GM12878 (cell line): Measurements from ENCODE around the gene VIP. TPM values are rescaled to one million over a fixed set of nuclear protein-coding genes. Genes with fewer than 3 reads are reported as not detected.

ENCODE experiments used
- ATAC-seq: fragments of 200-7000 bp; cut with Tn5 transposase; 3 replicates; pipeline ENCODE4 v1.9.1; 2020; ENCODE audit warnings: mild to moderate bottlenecking, moderate library complexity
- BruUV-seq: library from RNA; stranded (reverse); fragments of 400-500 nt; replicated peaks from 2 replicates; lab custom pipeline; 2021; lab: Mats Ljungman, UMichigan
- CTCF ChIA-PET: fragments of 300-600 bp; sonication (Branson Sonifier 250); formaldehyde crosslinking; extraction: SDS; loops from one replicate; lab custom pipeline; 2021; ENCODE audit warnings: inconsistent platforms; lab: Yijun Ruan, JAX
- POLR2A ChIA-PET: fragments of 350-600 bp; formaldehyde crosslinking; extraction: SDS; loops from one replicate; lab custom pipeline; 2021; ENCODE audit warnings: inconsistent platforms; lab: Charles Lee
- RAD21 ChIA-PET: fragments of 300-600 bp; sonication (Branson Sonifier 250); formaldehyde crosslinking; loops from one replicate; lab custom pipeline; 2023; ENCODE audit warnings: antibody characterized with exemption; ENCODE audit not compliant: unreplicated experiment; lab: Charles Lee
- SMC1A ChIA-PET: fragments of 300-600 bp; sonication (Branson Sonifier 250); formaldehyde crosslinking; loops from one replicate; lab custom pipeline; 2023; ENCODE audit not compliant: unreplicated experiment, uncharacterized antibody; lab: Charles Lee
- DNase-seq: peaks from one replicate; pipeline ENCODE4 v3.0.0-alpha.2; 2011; ENCODE audit warnings: low read depth, low spot score
- FAIRE-seq: peaks from 3 replicates; lab custom pipeline; 2011; peaks lifted over from hg19 to GRCh38; lab: Jason Lieb, UNC
- H2AFZ ChIP-seq: 2 replicates; pipeline ENCODE4 v1.6.0; 2011; ENCODE audit warnings: low read depth, low read length, control low read depth; ENCODE audit not compliant: control insufficient read depth
- H3K27ac ChIP-seq: 2 replicates; pipeline ENCODE4 v1.5.1; 2011; ENCODE audit warnings: control low read depth; ENCODE audit not compliant: control insufficient read depth, insufficient read depth
- H3K27me3 ChIP-seq, 2 experiments: replicated peaks in 1 of 2; 2 replicates each; pipeline versions ENCODE4 v1.6.0 to v1.6.1; 2011; ENCODE audit warnings: low read length in 1 of 2; ENCODE audit not compliant: control insufficient read depth in 2 of 2, insufficient read depth in 2 of 2
- H3K36me3 ChIP-seq, 2 experiments: 2 replicates each; pipeline ENCODE4 v1.5.1; 2011; ENCODE audit warnings: low read length in 1 of 2; ENCODE audit not compliant: control insufficient read depth in 2 of 2, insufficient read depth in 2 of 2
- H3K4me1 ChIP-seq: 2 replicates; pipeline ENCODE4 v1.6.1; 2011; ENCODE audit warnings: mild to moderate bottlenecking, low read length, moderate library complexity, mixed read lengths; ENCODE audit not compliant: control insufficient read depth, insufficient read depth
- H3K4me2 ChIP-seq: 2 replicates; pipeline ENCODE4 v1.6.0; 2011; ENCODE audit warnings: control low read depth; ENCODE audit not compliant: control insufficient read depth, insufficient read depth
- H3K4me3 ChIP-seq: fragments of 200-600 bp; sonication (generic); 2 replicates; pipeline ENCODE4 v1.5.1; 2016
- H3K79me2 ChIP-seq: 2 replicates; pipeline ENCODE4 v1.6.0; 2011; ENCODE audit warnings: low read length; ENCODE audit not compliant: control insufficient read depth, insufficient read depth
- H3K9ac ChIP-seq: 2 replicates; pipeline ENCODE4 v1.8.0; 2011; ENCODE audit warnings: low read length, control low read depth, mixed read lengths; ENCODE audit not compliant: control insufficient read depth, insufficient read depth
- H3K9me3 ChIP-seq: replicated peaks from 3 replicates; pipeline ENCODE4 v1.5.1; 2011; ENCODE audit warnings: mild to moderate bottlenecking, low read length; ENCODE audit not compliant: control insufficient read depth, insufficient read depth
- H4K20me1 ChIP-seq: 2 replicates; pipeline ENCODE4 v1.6.0; 2011; ENCODE audit not compliant: control insufficient read depth, insufficient read depth
- ATF7 ChIP-seq: fragments of 450-650 bp; IDR thresholded peaks from 2 replicates; pipeline ENCODE4 v1.6.1; 2016; ENCODE audit warnings: low read depth, mild to moderate bottlenecking
- CREB1 ChIP-seq: IDR thresholded peaks from 2 replicates; pipeline ENCODE4 v1.6.1; 2012; ENCODE audit warnings: low read depth, mild to moderate bottlenecking, inconsistent platforms
- FOXK2 ChIP-seq: fragments of 450-650 bp; IDR thresholded peaks from 2 replicates; pipeline ENCODE4 v1.6.1; 2017; ENCODE audit warnings: mild to moderate bottlenecking, moderate library complexity
- FOXM1 ChIP-seq: IDR thresholded peaks from 2 replicates; pipeline ENCODE4 v1.6.1; 2012; ENCODE audit warnings: low read depth, mild to moderate bottlenecking, inconsistent platforms, low read length, moderate library complexity
- IKZF1 ChIP-seq: fragments of 450-650 bp; conservative IDR thresholded peaks from 2 replicates; pipeline ENCODE4 v1.6.1; 2017; ENCODE audit warnings: antibody characterized with exemption, mild to moderate bottlenecking
- IRF4 ChIP-seq: IDR thresholded peaks from 2 replicates; pipeline ENCODE4 v1.6.1; 2011; ENCODE audit warnings: low read depth, low read length
- MAX ChIP-seq: IDR thresholded peaks from 2 replicates; pipeline ENCODE4 v1.6.1; 2012; ENCODE audit warnings: low read depth, low read length, improper control_type of control experiment
- MXI1 ChIP-seq: fragments of 150-350 bp; IDR thresholded peaks from 2 replicates; pipeline ENCODE4 v1.6.1; 2011; ENCODE audit warnings: low read depth, mild to moderate bottlenecking, inconsistent platforms, low read length, improper control_type of control experiment
- NBN ChIP-seq: fragments of 450-650 bp; IDR thresholded peaks from 2 replicates; pipeline ENCODE4 v1.6.1; 2016
- NFXL1 ChIP-seq: fragments of 450-650 bp; IDR thresholded peaks from 2 replicates; pipeline ENCODE4 v1.6.1; 2017; ENCODE audit warnings: antibody characterized with exemption, mild to moderate bottlenecking, borderline replicate concordance
- NR2C1 ChIP-seq: fragments of 450-650 bp; IDR thresholded peaks from 2 replicates; pipeline ENCODE4 v1.6.1; 2017; ENCODE audit warnings: antibody characterized with exemption, mild to moderate bottlenecking, moderate library complexity
- RB1 ChIP-seq: fragments of 450-650 bp; formaldehyde crosslinking; IDR thresholded peaks from 2 replicates; pipeline ENCODE4 v1.6.1; 2017; ENCODE audit warnings: mild to moderate bottlenecking, borderline replicate concordance
- SIN3A ChIP-seq: IDR thresholded peaks from 2 replicates; pipeline ENCODE4 v1.6.1; 2012; ENCODE audit warnings: low read depth, low read length, improper control_type of control experiment
- SIX5 ChIP-seq: IDR thresholded peaks from 2 replicates; pipeline ENCODE4 v1.6.1; 2011; ENCODE audit warnings: mild to moderate bottlenecking, low read depth, low read length, moderate library complexity; ENCODE audit not compliant: severe bottlenecking
- SMARCA5 ChIP-seq: fragments of 450-650 bp; IDR thresholded peaks from 2 replicates; pipeline ENCODE4 v1.6.1; 2017; ENCODE audit warnings: mild to moderate bottlenecking
- WGBS: methylation state at CpG from one replicate; pipeline ENCODE4 v1.1.6; 2016; ENCODE audit warnings: low lambda C conversion rate; ENCODE audit not compliant: insufficient replicate concordance, insufficient coverage; ENCODE audit errors: missing lambda C conversion rate; 5-methylcytosine and 5-hydroxymethylcytosine counted together
- in situ Hi-C: fragments of 300-500 bp; cut with MboI; formaldehyde crosslinking; loops from 9 replicates; pipeline ENCODE4 v1.14.3; 2018; ENCODE audit warnings: mixed read lengths
- intact Hi-C: fragments of 100-400 bp; cut with micrococcal nuclease; formaldehyde crosslinking; loops from one replicate; pipeline ENCODE4 v1.14.2; 2022; ENCODE audit not compliant: unreplicated experiment
- polyA plus RNA-seq, 11 experiments: library from polyadenylated mRNA; depleted of rRNA in 4 of 11; unstranded in 6 of 11; stranded (reverse) in 5 of 11; fragments of >200 nt; fragmentation: Nextera tagmentation in 4 of 11; fragmentation: Illumina TruSeq in 1 of 11; extraction: Ambion mirVana in 4 of 11; extraction: Trizol in 1 of 11; gene quantifications; 1 replicate in 1 of 11; 2 replicates in 10 of 11; pipeline versions ENCODE4 v1.2.1 to v1.2.3, GENCODE V29; 2011 to 2016; ENCODE audit warnings: inconsistent platforms in 2 of 11, missing spikeins in 2 of 11, low read depth in 1 of 11
- total RNA-seq, 4 experiments: library from RNA; depleted of rRNA in 3 of 4; stranded (reverse); fragments of >200 nt in 3 of 4; fragmentation: Illumina TruSeq in 1 of 4; extraction: Trizol in 1 of 4; gene quantifications; 2 replicates each; pipeline versions ENCODE4 v1.2.1 to v1.2.3, GENCODE V29; 2013 to 2021
- TF ChIP-seq, protein P1 (sequence below): fragments of 450-650 bp; IDR thresholded peaks from 2 replicates; pipeline ENCODE4 v1.6.1; 2017; ENCODE audit warnings: mild to moderate bottlenecking
- TF ChIP-seq, protein P2 (sequence below): fragments of 450-650 bp; IDR thresholded peaks from 2 replicates; pipeline ENCODE4 v1.6.1; 2016; ENCODE audit warnings: mild to moderate bottlenecking, moderate library complexity, borderline replicate concordance
- TF ChIP-seq, protein P3 (sequence below): IDR thresholded peaks from 2 replicates; pipeline ENCODE4 v1.6.1; 2011; ENCODE audit warnings: mild to moderate bottlenecking, low read depth, low read length, moderate library complexity; ENCODE audit not compliant: insufficient replicate concordance

VIP gene
- total and polyA plus RNA-seq, 10 of the 15 experiments (the other 5 are each of a cell fraction or from before 2014, with no cell fraction given): 0.23 TPM; not detected in 9

DNA sequence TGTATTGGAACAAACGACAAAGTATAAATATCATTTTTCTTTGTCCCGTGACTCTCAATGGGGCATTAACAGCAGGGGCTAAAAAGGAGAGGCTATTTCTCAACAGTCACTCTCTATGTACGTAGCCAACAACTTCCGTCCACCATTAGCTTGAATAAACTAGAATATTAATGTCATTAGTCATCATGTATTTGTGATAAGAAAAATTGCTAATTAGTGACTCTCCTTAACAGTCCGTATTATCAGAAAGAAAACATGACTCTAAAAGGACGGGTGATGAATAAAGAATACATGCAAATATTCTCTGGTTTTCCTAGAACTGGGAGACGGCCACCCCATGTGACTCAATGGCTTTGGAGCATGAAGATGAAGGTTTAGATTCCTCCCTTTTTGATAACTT, 18.6 kb downstream of the VIP start:
- ATAC-seq: no peak
- no peak for DNase-seq
- intact Hi-C loops (no loop called here), in situ Hi-C loops (no loop called here)
- Histone ChIP-seq H3K4me1 (no peaks in the 10 kb centered on the region), H3K36me3 (no peaks in the 10 kb centered on the region), H3K4me3 (no peak overlapping the region), H2AFZ (no peak overlapping the region), H3K27ac (no peak overlapping the region), H3K9ac (no peak overlapping the region), H3K9me3 (no peaks in the 10 kb centered on the region), H3K27me3 (no peaks in the 10 kb centered on the region), H3K79me2 (no peaks in the 10 kb centered on the region), H4K20me1 (no peaks in the 10 kb centered on the region), H3K4me2 (no peak overlapping the region)
- TF ChIP-seq SIX5: no peak
- TF ChIP-seq NFXL1: no peak
- TF ChIP-seq FOXK2: no peak
- TF ChIP-seq, protein P1, sequence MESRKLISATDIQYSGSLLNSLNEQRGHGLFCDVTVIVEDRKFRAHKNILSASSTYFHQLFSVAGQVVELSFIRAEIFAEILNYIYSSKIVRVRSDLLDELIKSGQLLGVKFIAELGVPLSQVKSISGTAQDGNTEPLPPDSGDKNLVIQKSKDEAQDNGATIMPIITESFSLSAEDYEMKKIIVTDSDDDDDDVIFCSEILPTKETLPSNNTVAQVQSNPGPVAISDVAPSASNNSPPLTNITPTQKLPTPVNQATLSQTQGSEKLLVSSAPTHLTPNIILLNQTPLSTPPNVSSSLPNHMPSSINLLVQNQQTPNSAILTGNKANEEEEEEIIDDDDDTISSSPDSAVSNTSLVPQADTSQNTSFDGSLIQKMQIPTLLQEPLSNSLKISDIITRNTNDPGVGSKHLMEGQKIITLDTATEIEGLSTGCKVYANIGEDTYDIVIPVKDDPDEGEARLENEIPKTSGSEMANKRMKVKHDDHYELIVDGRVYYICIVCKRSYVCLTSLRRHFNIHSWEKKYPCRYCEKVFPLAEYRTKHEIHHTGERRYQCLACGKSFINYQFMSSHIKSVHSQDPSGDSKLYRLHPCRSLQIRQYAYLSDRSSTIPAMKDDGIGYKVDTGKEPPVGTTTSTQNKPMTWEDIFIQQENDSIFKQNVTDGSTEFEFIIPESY: no peak
- no peak for TF ChIP-seq IRF4
- TF ChIP-seq, protein P2, sequence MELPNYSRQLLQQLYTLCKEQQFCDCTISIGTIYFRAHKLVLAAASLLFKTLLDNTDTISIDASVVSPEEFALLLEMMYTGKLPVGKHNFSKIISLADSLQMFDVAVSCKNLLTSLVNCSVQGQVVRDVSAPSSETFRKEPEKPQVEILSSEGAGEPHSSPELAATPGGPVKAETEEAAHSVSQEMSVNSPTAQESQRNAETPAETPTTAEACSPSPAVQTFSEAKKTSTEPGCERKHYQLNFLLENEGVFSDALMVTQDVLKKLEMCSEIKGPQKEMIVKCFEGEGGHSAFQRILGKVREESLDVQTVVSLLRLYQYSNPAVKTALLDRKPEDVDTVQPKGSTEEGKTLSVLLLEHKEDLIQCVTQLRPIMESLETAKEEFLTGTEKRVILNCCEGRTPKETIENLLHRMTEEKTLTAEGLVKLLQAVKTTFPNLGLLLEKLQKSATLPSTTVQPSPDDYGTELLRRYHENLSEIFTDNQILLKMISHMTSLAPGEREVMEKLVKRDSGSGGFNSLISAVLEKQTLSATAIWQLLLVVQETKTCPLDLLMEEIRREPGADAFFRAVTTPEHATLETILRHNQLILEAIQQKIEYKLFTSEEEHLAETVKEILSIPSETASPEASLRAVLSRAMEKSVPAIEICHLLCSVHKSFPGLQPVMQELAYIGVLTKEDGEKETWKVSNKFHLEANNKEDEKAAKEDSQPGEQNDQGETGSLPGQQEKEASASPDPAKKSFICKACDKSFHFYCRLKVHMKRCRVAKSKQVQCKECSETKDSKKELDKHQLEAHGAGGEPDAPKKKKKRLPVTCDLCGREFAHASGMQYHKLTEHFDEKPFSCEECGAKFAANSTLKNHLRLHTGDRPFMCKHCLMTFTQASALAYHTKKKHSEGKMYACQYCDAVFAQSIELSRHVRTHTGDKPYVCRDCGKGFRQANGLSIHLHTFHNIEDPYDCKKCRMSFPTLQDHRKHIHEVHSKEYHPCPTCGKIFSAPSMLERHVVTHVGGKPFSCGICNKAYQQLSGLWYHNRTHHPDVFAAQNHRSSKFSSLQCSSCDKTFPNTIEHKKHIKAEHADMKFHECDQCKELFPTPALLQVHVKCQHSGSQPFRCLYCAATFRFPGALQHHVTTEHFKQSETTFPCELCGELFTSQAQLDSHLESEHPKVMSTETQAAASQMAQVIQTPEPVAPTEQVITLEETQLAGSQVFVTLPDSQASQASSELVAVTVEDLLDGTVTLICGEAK: no peak
- no peak for TF ChIP-seq MXI1
- no peak for TF ChIP-seq FOXM1
- no peak for TF ChIP-seq SIN3A
- no peak for TF ChIP-seq NR2C1
- TF ChIP-seq IKZF1: no peak
- TF ChIP-seq, protein P3, sequence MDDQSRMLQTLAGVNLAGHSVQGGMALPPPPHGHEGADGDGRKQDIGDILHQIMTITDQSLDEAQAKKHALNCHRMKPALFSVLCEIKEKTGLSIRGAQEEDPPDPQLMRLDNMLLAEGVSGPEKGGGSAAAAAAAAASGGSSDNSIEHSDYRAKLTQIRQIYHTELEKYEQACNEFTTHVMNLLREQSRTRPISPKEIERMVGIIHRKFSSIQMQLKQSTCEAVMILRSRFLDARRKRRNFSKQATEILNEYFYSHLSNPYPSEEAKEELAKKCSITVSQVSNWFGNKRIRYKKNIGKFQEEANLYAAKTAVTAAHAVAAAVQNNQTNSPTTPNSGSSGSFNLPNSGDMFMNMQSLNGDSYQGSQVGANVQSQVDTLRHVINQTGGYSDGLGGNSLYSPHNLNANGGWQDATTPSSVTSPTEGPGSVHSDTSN: no peak
- no peak for TF ChIP-seq SMARCA5
- no peak for TF ChIP-seq ATF7
- TF ChIP-seq NBN: no peak
- no peak for TF ChIP-seq MAX
- no peak for TF ChIP-seq CREB1
- TF ChIP-seq RB1: no peak
- WGBS: 8% methylated on average over 7 of the region's 7 CpGs
- ChIA-PET SMC1A (no interaction called here), RAD21 (no interaction called here), CTCF (no interaction called here), POLR2A (no interaction called here)
- no TSS peak for BruUV-seq
- FAIRE-seq: no peak
